HepG2 (cell line): ENCODE data around the gene OSER1. TPM values are rescaled to one million over a fixed set of nuclear protein-coding genes. Genes with fewer than 3 reads are reported as not detected.

Experiments
- BORCS8-MEF2B ChIP-seq: sonication (generic); formaldehyde crosslinking; IDR thresholded peaks from 2 replicates; pipeline ENCODE4 v1.8.0; 2022; ENCODE audit warnings: mild to moderate bottlenecking, missing genetic modification reagents
- NFATC3 ChIP-seq: sonication (generic); formaldehyde crosslinking; IDR thresholded peaks from 2 replicates; pipeline ENCODE4 v1.5.1; 2020; ENCODE audit warnings: mild to moderate bottlenecking, missing genetic modification reagents
- SALL2 ChIP-seq: sonication (generic); formaldehyde crosslinking; IDR thresholded peaks from 2 replicates; pipeline ENCODE4 v1.8.1; 2023; ENCODE audit warnings: mild to moderate bottlenecking, missing genetic modification reagents, inconsistent platforms
- SMAD1 ChIP-seq: sonication (generic); formaldehyde crosslinking; IDR thresholded peaks from 2 replicates; pipeline ENCODE4 v1.4.0; 2020; ENCODE audit warnings: missing genetic modification reagents, low read depth, mild to moderate bottlenecking, borderline replicate concordance
- SOX5 ChIP-seq: IDR thresholded peaks from 2 replicates; pipeline ENCODE4 v1.6.1; 2016; ENCODE audit warnings: borderline replicate concordance
- SRF ChIP-seq: IDR thresholded peaks from 2 replicates; pipeline ENCODE4 v1.6.1; 2011; ENCODE audit warnings: mild to moderate bottlenecking, low read depth, low read length, moderate library complexity
- WIZ ChIP-seq: sonication (generic); formaldehyde crosslinking; IDR thresholded peaks from 2 replicates; pipeline ENCODE4 v1.5.1; 2020; ENCODE audit warnings: mild to moderate bottlenecking, missing genetic modification reagents
- ZBTB40 ChIP-seq, 2 experiments: fragments of 450-650 bp in 1 of 2; sonication (generic) in 1 of 2; formaldehyde crosslinking in 1 of 2; IDR thresholded peaks; 2 replicates each; pipeline versions ENCODE4 v1.6.1 to v1.8.0; 2016 to 2022; ENCODE audit warnings: antibody characterized with exemption in 1 of 2, mild to moderate bottlenecking in 1 of 2, missing genetic modification reagents in 1 of 2
- ZBTB43 ChIP-seq: sonication (generic); formaldehyde crosslinking; conservative IDR thresholded peaks from 2 replicates; pipeline ENCODE4 v1.4.0; 2020; ENCODE audit warnings: missing genetic modification reagents
- ZEB1 ChIP-seq: IDR thresholded peaks from 2 replicates; pipeline ENCODE4 v1.6.1; 2012; ENCODE audit warnings: mild to moderate bottlenecking, low read depth, inconsistent platforms; ENCODE audit not compliant: insufficient replicate concordance
- ZNF879 ChIP-seq: sonication (generic); formaldehyde crosslinking; IDR thresholded peaks from 2 replicates; pipeline ENCODE4 v1.8.1; 2023; ENCODE audit warnings: missing genetic modification reagents
- ZNF891 ChIP-seq: sonication (generic); formaldehyde crosslinking; IDR thresholded peaks from 2 replicates; pipeline ENCODE4 v1.5.0; 2020; ENCODE audit warnings: mild to moderate bottlenecking, missing genetic modification reagents
- polyA plus RNA-seq, 8 experiments: library from polyadenylated mRNA; depleted of rRNA in 3 of 8; stranded (reverse) in 7 of 8; unstranded in 1 of 8; fragments of >200 nt; fragmentation: Illumina TruSeq in 4 of 8; extraction: Trizol in 4 of 8; gene quantifications; 2 replicates each; pipeline versions ENCODE4 v1.2.1 to v1.2.3, GENCODE V29; 2011 to 2016; ENCODE audit warnings: low read depth in 4 of 8, missing spikeins in 1 of 8, mixed read lengths in 1 of 8; ENCODE audit not compliant: insufficient read depth in 1 of 8
- total RNA-seq, 5 experiments: library from RNA; depleted of rRNA; stranded (reverse); fragments of >200 nt; fragmentation: Illumina TruSeq; extraction: Trizol; gene quantifications; 2 replicates each; pipeline ENCODE4 v1.2.3, GENCODE V29; 2016; ENCODE audit warnings: low read depth in 1 of 5
- TF ChIP-seq, protein P1 (sequence below): sonication (generic); formaldehyde crosslinking; IDR thresholded peaks from 2 replicates; pipeline ENCODE4 v1.5.1; 2020; ENCODE audit warnings: mild to moderate bottlenecking, moderate library complexity, missing genetic modification reagents
- TF ChIP-seq, protein P2 (sequence below), 2 experiments: sonication (generic) in 1 of 2; formaldehyde crosslinking in 1 of 2; IDR thresholded peaks; 2 replicates each; pipeline versions ENCODE4 v1.4.0 to v1.6.1; 2018 to 2020; ENCODE audit warnings: missing genetic modification reagents in 2 of 2, borderline replicate concordance in 1 of 2, low read depth in 1 of 2, mild to moderate bottlenecking in 1 of 2, missing biosample characterization in 1 of 2

OSER1 gene
- total and polyA plus RNA-seq, 2 of the 13 experiments (the other 11 are each of a cell fraction or from before 2014, with no cell fraction given) = 71.2 to 71.5 TPM

- TF ChIP-seq ZBTB43 (CRISPR knock-in tag) (no peak), ZNF879 (CRISPR knock-in tag) (no peak), ZBTB40 (IDR thresholded peaks at IDR 0.05) (no peak), ZBTB40 (CRISPR knock-in tag; IDR thresholded peaks at IDR 0.05) (no peak), SMAD1 (CRISPR knock-in tag) (no peak), SALL2 (CRISPR knock-in tag) (no peak), NFATC3 (CRISPR knock-in tag) (no peak), ZNF891 (CRISPR knock-in tag) (peak; percentile 45; the same call in 1 of the 2 replicates), ZEB1 (no peak), SRF (no peak), BORCS8-MEF2B (no peak), SOX5 (CRISPR knock-in tag) (peak; percentile 51; the same call in 1 of the 2 replicates), WIZ (no peak)
- TF ChIP-seq, protein P1, sequence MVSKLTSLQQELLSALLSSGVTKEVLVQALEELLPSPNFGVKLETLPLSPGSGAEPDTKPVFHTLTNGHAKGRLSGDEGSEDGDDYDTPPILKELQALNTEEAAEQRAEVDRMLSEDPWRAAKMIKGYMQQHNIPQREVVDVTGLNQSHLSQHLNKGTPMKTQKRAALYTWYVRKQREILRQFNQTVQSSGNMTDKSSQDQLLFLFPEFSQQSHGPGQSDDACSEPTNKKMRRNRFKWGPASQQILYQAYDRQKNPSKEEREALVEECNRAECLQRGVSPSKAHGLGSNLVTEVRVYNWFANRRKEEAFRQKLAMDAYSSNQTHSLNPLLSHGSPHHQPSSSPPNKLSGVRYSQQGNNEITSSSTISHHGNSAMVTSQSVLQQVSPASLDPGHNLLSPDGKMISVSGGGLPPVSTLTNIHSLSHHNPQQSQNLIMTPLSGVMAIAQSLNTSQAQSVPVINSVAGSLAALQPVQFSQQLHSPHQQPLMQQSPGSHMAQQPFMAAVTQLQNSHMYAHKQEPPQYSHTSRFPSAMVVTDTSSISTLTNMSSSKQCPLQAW (CRISPR knock-in tag) = no peak
- TF ChIP-seq, protein P2, sequence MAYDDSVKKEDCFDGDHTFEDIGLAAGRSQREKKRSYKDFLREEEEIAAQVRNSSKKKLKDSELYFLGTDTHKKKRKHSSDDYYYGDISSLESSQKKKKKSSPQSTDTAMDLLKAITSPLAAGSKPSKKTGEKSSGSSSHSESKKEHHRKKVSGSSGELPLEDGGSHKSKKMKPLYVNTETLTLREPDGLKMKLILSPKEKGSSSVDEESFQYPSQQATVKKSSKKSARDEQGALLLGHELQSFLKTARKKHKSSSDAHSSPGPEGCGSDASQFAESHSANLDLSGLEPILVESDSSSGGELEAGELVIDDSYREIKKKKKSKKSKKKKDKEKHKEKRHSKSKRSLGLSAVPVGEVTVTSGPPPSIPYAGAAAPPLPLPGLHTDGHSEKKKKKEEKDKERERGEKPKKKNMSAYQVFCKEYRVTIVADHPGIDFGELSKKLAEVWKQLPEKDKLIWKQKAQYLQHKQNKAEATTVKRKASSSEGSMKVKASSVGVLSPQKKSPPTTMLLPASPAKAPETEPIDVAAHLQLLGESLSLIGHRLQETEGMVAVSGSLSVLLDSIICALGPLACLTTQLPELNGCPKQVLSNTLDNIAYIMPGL (CRISPR knock-in tag; IDR thresholded peaks at IDR 0.05; ENCODE audit: borderline replicate concordance in 1 of 2, low read depth in 1 of 2) = peak in 1 of 2 experiments; percentile 77; a peak in 2 of 4 replicates
Measured at GRCh38 chr20:44215125-44215524, 4.6 kb upstream of the OSER1 start (continued).
